ENCODE measurements around the gene ZNF438. TPM values are rescaled to one million over a fixed set of nuclear protein-coding genes. Genes with fewer than 3 reads are reported as not detected.

Gene ZNF438
- total and polyA plus RNA-seq, 9 donors = 6.2 to 12.7 (median 7.1) TPM

DNA sequence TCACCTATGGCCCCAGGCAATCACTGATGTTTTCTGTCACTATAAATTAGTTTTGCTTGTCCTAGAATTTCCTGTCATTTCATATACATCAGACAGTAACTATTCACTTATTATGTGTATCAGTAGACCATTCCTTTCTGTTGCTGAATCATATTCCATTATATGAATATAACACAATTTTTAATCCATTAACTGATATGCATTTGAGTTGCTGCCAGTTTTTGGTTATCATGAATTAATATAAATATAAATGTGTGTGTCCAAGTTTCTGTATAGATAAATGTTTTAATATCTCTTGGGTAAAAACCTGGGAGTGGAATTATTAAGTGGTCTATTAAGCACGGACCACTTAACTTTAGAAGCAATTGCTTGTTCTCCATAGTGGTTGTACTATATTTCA lies 143.8 kb downstream of the ZNF438 start:
- Histone ChIP-seq H3K4me3 (no peak overlapping the region), H3K27me3 (no peaks in the 10 kb centered on the region), H3K4me1 (ENCODE audit: insufficient read depth) (peaks cover 3% of the 10 kb centered on the region), H3K27ac (no peak overlapping the region), H3K36me3 (no peaks in the 10 kb centered on the region), H3K9me3 (no peaks in the 10 kb centered on the region)
- DNase-seq = no peak
- 96 to 98% (median 96%) methylated on average over 1 of the region's 1 CpG for WGBS, 3 donors
- TF ChIP-seq, protein P1, sequence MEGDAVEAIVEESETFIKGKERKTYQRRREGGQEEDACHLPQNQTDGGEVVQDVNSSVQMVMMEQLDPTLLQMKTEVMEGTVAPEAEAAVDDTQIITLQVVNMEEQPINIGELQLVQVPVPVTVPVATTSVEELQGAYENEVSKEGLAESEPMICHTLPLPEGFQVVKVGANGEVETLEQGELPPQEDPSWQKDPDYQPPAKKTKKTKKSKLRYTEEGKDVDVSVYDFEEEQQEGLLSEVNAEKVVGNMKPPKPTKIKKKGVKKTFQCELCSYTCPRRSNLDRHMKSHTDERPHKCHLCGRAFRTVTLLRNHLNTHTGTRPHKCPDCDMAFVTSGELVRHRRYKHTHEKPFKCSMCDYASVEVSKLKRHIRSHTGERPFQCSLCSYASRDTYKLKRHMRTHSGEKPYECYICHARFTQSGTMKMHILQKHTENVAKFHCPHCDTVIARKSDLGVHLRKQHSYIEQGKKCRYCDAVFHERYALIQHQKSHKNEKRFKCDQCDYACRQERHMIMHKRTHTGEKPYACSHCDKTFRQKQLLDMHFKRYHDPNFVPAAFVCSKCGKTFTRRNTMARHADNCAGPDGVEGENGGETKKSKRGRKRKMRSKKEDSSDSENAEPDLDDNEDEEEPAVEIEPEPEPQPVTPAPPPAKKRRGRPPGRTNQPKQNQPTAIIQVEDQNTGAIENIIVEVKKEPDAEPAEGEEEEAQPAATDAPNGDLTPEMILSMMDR (IDR thresholded peaks at IDR 0.05) = no peak
- TF ChIP-seq POLR2A (IDR thresholded peaks at IDR 0.05) (no peak), EP300 (IDR thresholded peaks at IDR 0.05) (no peak)
- intact Hi-C loops (cut with DNase I) = no loop called here

DNA sequence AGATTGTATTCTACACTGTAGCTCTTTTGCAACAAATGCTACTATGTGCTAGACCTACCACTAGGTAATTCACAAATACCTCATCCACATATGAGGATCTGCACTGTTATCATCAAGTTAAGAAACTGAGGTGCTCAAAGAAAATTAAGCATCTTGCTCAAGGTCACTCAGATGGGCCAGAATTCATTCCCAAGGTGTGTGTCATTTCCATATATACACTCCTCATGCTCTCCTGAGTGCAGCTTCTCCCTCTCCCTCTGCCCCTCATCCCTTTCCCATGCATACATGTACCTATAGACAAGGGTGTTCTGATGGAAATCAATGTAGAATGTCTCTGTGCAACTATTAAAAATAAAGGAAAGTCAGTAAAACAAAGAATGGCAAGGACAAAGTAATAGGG lies 146.2 kb downstream of the ZNF438 start:
- no peak for DNase-seq
- H3K27ac ChIP-seq = no peak overlapping the region
- H3K27me3 ChIP-seq = no peaks in the 10 kb centered on the region
- intact Hi-C loops (cut with DNase I) = no loop called here
- H3K9me3 ChIP-seq = no peaks in the 10 kb centered on the region
- TF ChIP-seq EP300 (IDR thresholded peaks at IDR 0.05) (no peak), POLR2A (IDR thresholded peaks at IDR 0.05) (no peak)
- TF ChIP-seq, protein P1 (IDR thresholded peaks at IDR 0.05) = no peak
- H3K4me3 ChIP-seq = no peak overlapping the region
- peaks cover 3% of the 10 kb centered on the region for H3K4me1 ChIP-seq (ENCODE audit: insufficient read depth)
- H3K36me3 ChIP-seq = no peaks in the 10 kb centered on the region

DNA sequence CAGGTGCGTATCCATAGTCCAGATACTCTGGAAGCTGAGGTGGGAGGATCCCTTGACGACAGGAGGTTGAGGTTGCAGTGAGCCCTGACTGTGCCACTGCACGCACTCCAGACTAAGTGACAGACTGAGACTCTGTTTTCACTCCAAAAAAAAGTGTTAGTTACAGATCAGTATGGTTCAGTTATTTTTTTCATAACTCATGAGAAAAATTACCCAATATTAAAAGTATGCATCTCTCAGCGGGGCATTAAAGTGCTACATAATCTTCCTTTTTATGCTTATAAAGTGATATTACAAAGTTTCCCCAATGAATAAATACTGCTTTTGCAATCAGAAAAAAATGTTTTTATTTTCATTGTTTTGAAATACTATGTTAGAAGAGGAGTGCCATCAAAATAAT lies 147.9 kb downstream of the ZNF438 start:
- peaks cover 3% of the 10 kb centered on the region for H3K4me1 ChIP-seq (ENCODE audit: insufficient read depth)
- H3K36me3 ChIP-seq = no peaks in the 10 kb centered on the region
- intact Hi-C loops (cut with DNase I) = no loop called here
- no peak overlapping the region for H3K27ac ChIP-seq
- WGBS, 3 donors = 66 to 76% (median 76%) methylated on average over 4 of the region's 4 CpGs
- no peak overlapping the region for H3K4me3 ChIP-seq
- DNase-seq = no peak
- TF ChIP-seq, protein P1 (IDR thresholded peaks at IDR 0.05) = no peak
- no peak for TF ChIP-seq POLR2A (IDR thresholded peaks at IDR 0.05)
- TF ChIP-seq EP300 (IDR thresholded peaks at IDR 0.05) = no peak
- H3K9me3 ChIP-seq = no peaks in the 10 kb centered on the region
- no peaks in the 10 kb centered on the region for H3K27me3 ChIP-seq

DNA sequence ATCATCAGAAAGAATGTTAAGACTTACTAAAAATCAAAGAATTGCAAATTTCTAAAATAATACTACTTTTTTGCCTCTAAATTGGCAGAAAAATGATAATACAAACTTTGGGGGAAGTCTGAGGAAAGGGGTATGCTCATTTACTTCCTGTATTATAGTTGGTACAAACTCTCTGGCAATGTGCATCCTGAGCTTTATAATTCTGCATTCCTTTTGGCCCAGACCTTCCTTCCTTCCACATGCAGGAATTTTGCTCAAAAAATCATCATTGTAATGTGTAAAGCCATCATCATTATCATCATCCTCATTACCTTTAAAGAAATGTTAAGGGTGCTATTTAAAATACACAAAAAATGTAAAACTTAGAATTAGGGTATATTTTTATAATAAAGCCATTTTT lies 148.5 kb downstream of the ZNF438 start:
- H3K4me3 ChIP-seq = no peak overlapping the region
- H3K4me1 ChIP-seq (ENCODE audit: insufficient read depth) = peaks cover 3% of the 10 kb centered on the region
- no peak overlapping the region for H3K27ac ChIP-seq
- intact Hi-C loops (cut with DNase I) = no loop called here
- H3K36me3 ChIP-seq = no peaks in the 10 kb centered on the region
- TF ChIP-seq POLR2A (IDR thresholded peaks at IDR 0.05) = no peak
- no peak for TF ChIP-seq EP300 (IDR thresholded peaks at IDR 0.05)
- TF ChIP-seq, protein P1 (IDR thresholded peaks at IDR 0.05) = no peak
- H3K9me3 ChIP-seq = no peaks in the 10 kb centered on the region
- H3K27me3 ChIP-seq = no peaks in the 10 kb centered on the region
- no peak for DNase-seq

DNA sequence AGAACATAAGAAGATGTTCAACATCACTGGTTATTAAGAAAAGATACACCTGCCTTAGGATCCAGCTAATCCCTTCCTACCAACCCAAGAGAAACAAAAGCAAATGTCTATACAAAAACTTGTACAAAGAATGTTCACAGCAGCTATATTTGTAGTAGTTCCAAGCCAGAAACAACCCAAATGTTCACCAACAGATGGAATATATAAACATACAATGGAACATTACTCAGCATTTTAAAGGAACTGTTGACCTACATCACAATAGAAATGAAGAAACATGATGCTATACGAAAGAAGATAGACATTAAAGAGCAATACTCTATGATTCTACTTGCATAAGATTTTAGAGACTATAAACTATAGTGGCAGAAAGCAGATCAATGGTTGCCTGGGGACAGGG lies 149.4 kb downstream of the ZNF438 start:
- WGBS, 3 donors = 30 to 36% (median 32%) methylated on average over 1 of the region's 1 CpG
- TF ChIP-seq, protein P1 (IDR thresholded peaks at IDR 0.05) = no peak
- no peak for TF ChIP-seq EP300 (IDR thresholded peaks at IDR 0.05)
- no peak for TF ChIP-seq POLR2A (IDR thresholded peaks at IDR 0.05)
- H3K27me3 ChIP-seq = no peaks in the 10 kb centered on the region

More for the DNA sequence above, 149.4 kb downstream of the ZNF438 start:
- intact Hi-C loops (cut with DNase I) = no loop called here
- Histone ChIP-seq H3K36me3 (no peaks in the 10 kb centered on the region), H3K4me1 (ENCODE audit: insufficient read depth) (peaks cover 3% of the 10 kb centered on the region), H3K9me3 (no peaks in the 10 kb centered on the region), H3K27ac (no peak overlapping the region), H3K4me3 (no peak overlapping the region)
- DNase-seq = no peak
